ENCODE results near the gene TNFRSF11A.

- TF ChIP-seq CTCF (IDR thresholded peaks at IDR 0.05; ENCODE audit: low read depth, low read length) (no peak), EZH2phosphoT487 (IDR thresholded peaks at IDR 0.05; ENCODE audit: low read depth) (no peak; the same call in 1 of the 2 replicates)
Measured at GRCh38 chr18:62368100-62368499, 43.0 kb downstream of the TNFRSF11A start.

Measured in OCI-LY3 (cell line).